C1 segment of cervical spinal cord (tissue), 14 donors: ENCODE data around the gene ADI1.

Experiments
- DNase-seq, 14 donors: peaks; one replicate each; lab custom pipeline; 2025; lab: John Stamatoyannopoulos, UW

Gene ADI1

GRCh38 chr2:3481736-3482362 is 37.5 kb downstream of the ADI1 start:
- DNase-seq, result no peak

GRCh38 chr2:3481011-3481400 is 38.3 kb downstream of the ADI1 start:
- DNase-seq, result no peak

DNA sequence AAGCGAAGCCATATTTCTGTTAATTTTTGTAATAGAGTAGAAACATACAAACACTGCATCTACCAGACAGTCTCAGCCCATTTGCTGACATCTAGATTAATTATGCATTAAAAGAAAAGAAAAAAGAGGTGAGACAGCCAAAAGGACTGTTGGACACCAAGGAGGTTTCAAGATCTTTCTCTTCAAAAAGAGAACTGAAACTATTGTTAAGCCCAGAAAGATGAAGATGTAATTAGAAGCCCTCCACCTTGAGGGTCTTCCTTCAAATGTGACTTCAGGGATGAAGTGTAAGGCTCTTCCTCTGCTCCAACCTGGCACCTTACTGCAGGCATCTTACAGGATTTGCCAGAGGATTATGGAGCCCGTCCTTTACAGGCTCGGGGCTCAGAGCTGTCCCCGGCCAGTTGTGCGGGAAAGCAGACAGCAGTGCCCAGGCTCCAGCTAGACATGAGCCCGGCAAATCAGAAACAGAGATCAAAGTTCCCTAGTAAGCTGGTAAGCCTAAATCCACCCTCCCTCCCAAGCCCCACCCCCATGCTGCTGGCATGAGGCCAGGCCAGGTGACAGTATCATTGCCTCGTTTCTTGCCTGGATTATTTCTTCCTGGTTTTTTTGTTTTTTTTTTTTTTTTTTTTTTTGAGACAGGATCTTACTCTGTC is 38.9 kb downstream of the ADI1 start:
- DNase-seq, result no peak

DNA sequence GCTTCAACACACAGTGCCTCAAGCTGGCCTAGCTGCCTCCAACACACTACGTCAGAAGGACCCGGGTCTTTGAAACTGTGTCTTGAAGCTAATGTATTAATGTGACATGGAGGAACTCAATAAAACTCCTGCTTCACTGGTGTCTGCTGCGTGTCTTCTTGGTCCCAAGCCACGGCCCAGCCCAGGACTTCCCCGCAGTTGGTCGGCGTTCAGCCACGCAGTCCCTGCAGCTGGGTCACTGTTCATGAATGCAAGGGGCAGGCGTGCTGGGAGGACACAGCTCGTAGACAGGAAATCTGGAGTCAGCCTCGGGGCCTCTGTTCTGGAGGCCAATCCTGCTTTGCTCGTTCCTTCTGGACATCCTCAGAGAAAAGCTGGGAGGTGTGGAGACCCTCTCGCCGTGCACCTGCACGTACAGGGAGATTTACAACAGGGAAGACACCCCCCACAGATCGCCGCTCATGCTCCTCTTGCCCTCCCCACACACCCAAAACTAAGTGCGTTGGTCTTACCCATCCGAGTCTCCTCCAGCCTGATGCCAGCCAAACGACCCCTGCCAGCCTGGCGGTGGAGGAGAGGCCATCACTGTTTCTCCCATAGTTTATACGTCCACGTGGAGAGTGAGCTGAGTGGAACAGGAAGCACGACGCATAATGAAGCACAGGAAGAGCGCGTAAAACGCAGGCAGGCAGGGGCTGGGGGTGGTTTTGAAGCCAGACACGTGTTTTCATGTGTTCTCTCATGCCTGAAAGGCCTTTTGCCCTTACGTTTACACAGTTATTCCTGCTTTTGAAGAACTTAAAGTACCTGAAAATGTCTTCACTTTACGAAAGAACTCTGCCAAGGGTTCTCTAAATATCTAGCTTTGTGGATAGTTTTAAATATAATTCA is 39.7 kb downstream of the ADI1 start:
- DNase-seq, result no peak

- DNase-seq, result no peak
Observed at GRCh38 chr2:3478846-3479385, 40.4 kb downstream of the ADI1 start.

DNA sequence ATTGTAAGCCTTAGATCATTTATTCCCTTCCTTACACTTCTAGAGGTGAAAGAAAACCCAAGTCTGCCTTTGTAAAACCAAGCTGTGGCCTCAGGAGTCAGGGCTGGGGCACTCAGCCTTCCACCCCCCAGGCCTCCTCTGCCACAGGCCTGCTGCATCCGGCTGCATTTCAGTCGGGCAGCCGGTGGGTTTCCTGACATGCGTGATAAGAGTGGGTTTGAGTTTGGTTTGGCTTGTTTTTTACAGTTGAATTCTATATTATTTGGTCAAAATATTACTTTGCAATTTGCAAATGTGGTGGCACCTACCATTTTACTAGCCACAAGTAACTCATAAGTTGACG is 42.4 kb downstream of the ADI1 start:
- peak in 1 of 14 donors; percentile 75 for DNase-seq

- peak in 11 of 14 donors; percentile 31 to 76 (median 66) for DNase-seq
Observed at GRCh38 chr2:3476321-3476984, 42.9 kb downstream of the ADI1 start.

DNA sequence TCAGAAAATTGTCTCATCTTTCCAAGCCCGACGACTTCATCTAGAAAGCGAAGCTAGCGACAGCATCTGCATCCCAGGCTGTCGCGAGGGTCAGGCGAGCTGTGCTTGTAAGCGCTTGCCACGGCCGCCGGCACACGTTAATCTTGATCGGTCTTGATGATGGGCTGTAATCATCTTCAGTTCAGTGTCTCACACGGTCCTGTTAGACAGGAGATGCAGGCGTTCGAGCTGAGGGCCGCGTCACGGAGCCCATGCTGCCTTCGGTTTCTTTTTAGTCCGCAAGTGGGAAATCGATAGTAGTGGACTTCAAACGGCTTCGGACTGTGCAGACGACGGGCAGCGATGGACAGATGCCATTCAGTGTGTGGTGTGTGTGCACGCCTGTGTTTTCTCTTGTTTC is 43.6 kb downstream of the ADI1 start:
- peak in 2 of 14 donors; percentile 33 to 42 for DNase-seq

DNA sequence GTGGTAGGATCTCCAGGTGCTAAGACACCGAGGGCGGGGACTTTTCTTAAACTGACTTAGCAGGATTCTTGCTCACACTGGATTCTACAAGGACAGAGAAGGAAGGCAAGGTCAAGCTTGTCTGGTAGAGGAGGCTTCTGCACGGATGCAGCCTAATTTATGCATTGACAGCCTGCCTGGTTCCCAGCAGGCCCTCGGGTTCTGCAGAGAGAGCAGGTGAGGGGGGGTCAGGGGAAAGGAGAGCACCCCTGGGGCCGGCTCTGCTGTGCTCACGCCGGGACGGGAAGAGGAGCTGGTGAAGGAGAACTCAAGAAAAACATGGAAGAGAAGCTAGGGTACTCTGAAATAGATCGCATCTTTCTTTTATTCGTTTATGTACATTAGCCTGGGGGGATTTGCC is 46.4 kb downstream of the ADI1 start:
- DNase-seq, result no peak

DNA sequence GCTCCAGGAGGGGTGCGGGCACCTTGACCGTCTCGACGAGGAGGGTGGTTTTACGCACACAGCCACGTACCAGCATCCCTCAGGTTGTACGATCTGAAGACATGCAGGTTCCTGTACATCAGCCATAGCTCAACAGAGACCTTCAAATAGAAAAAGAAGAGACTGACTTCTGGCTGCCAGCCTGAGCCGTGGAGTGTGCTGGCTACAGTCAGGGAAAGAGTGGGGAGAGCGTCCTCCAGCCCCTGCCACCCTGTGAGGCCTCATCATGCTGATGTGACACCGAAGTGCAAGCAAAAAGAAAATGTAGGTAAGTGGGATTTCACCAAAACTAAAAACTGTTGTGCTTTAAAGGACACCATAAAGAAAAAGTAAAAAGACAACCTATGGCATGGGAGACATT is 47.0 kb downstream of the ADI1 start:
- DNase-seq, result no peak

GRCh38 chr2:3470856-3471737 is 48.2 kb downstream of the ADI1 start:
- peak in 1 of 14 donors; percentile 55 for DNase-seq

DNA sequence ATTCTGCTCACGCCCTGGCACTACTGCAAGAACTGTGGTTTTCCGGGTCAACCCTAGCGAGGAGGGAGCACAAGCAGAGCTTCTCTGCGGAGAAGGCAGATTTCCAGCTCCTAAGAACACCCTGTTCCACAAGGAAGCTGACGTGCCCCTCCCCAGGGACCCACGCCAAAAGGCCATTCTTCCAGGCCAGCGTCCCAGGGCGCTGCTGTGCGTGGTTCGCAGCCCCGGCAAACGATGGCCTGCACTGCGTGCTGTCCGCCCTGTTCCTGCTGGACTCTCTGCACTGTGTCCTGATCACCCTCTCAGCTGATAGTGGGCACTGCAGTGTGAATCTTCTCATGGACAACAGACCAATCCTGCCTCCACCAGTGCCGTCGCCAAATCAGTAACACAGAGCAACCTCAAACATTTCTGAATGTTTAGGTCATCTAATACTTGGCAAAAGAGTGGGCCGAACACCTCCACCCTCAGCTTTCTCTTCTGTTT is 49.1 kb downstream of the ADI1 start:
- DNase-seq, result peak in 3 of 14 donors; percentile 46 to 73 (median 55)

GRCh38 chr2:3469486-3469885 is 49.8 kb downstream of the ADI1 start:
- no peak for DNase-seq

DNA sequence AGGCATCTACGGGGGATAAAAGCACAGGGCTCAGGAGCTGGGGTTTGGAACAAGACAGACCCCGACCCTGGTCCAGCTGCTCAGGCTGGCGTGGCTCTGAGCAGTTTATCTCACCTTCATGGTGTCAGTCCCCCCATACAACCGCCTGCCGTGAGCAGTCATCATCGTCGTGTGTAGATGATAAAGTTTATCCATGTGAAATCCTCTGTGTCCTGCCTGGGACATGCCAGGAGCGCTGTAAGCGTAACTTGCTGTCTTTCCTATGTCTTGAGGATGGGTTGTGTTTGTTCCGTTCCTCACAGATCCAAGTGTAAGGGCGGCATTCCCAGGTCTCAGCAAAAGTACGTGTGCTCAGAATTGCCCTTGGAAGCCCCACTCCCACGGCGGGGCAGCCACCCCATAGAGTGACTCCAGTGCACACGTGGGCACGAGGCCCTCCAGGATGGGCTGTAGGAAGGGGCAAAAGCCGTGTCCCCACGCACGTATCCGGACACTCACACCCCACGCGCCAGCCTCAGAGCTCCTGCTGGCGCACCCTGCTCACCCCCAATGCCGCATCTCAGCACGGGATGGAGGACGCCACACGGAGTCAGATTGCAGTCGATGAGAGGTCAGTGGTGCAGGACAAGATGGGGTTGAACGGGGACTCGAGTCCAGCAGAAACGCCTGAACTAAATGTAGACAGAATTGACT is 50.9 kb downstream of the ADI1 start:
- DNase-seq, result no peak

GRCh38 chr2:3467654-3468053 is 51.7 kb downstream of the ADI1 start:
- DNase-seq, result no peak

- DNase-seq, result peak in 1 of 14 donors; percentile 83
Observed at GRCh38 chr2:3466966-3467365, 52.4 kb downstream of the ADI1 start.

- DNase-seq, result no peak
Observed at GRCh38 chr2:3466482-3466863, 52.9 kb downstream of the ADI1 start.

- DNase-seq, result no peak
Observed at GRCh38 chr2:3465844-3466481, 53.4 kb downstream of the ADI1 start.

DNA sequence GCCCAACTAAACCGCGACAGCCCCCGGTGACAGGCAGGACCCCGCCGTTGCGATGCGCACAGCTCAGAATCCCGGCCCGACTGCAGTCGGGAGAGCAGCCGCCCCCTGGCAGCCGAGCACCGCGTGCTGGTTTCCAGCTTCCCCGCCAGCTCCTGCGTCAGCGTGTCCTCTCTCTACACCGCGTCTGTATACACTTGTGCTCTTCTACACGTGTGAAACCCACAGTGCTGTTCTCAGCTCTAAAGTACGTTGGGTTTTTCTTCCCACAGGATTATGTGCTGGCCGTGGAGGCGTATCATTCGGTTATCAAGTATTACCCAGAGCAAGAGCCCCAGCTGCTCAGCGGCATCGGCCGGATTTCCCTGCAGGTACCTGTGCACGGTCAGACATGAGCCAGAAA is 54.0 kb downstream of the ADI1 start:
- no peak for DNase-seq
